Endometrial microvascular endothelial cells (primary cell): Measurements from ENCODE around the gene GGPS1. TPM values are rescaled to one million over a fixed set of nuclear protein-coding genes. Genes with fewer than 3 reads are reported as not detected.
"Not testable (repeated sequence)": the region's sequence is repeated elsewhere in the genome, so short reads cannot be mapped to it uniquely, and the experiment has no call there.

Experiments
- in situ Hi-C: cut with HindIII; loops from 2 replicates; pipeline ENCODE4 v1.10.0; 2017; ENCODE audit warnings: low sequenced_read_pairs, low pct_unique_long_range_greater_than_20kb; ENCODE audit errors: inconsistent ontology term
- total RNA-seq: library from RNA; depleted of rRNA; stranded (reverse); fragments of >200 nt; gene quantifications from one replicate; pipeline ENCODE4 v1.2.3, GENCODE V29; 2015; ENCODE audit errors: inconsistent ontology term

The GGPS1 gene
- 20.8 TPM for total RNA-seq

GRCh38 chr1:235328271-235329138 lies at the start of gene GGPS1:
Gene GGPS1, plus strand, starts transcription at chr1:235328570. Its CDS starts 6,695 bp downstream, at chr1:235335265.
- in situ Hi-C loops = no loop called here

- in situ Hi-C loops = no loop called here
Observed at GRCh38 chr1:235278915-235279292, 49.5 kb upstream of the GGPS1 start.

GRCh38 chr1:235279694-235280093 lies 48.7 kb upstream of the GGPS1 start:
- in situ Hi-C loops = no loop called here

- in situ Hi-C loops = no loop called here
Observed at GRCh38 chr1:235280467-235280866, 47.9 kb upstream of the GGPS1 start.

- in situ Hi-C loops = not testable (repeated sequence)
Observed at GRCh38 chr1:235283636-235284035, 44.7 kb upstream of the GGPS1 start.

GRCh38 chr1:235284231-235284769 lies 44.1 kb upstream of the GGPS1 start:
- in situ Hi-C loops = no loop called here

GRCh38 chr1:235286667-235287066 lies 41.7 kb upstream of the GGPS1 start:
- in situ Hi-C loops = no loop called here

- in situ Hi-C loops = no loop called here
Observed at GRCh38 chr1:235287208-235287882, 41.0 kb upstream of the GGPS1 start.

GRCh38 chr1:235289859-235290739 lies 38.3 kb upstream of the GGPS1 start:
- in situ Hi-C loops = no loop called here

- in situ Hi-C loops = no loop called here
Observed at GRCh38 chr1:235290740-235291502, 37.4 kb upstream of the GGPS1 start.

- in situ Hi-C loops = no loop called here
Observed at GRCh38 chr1:235291599-235292091, 36.7 kb upstream of the GGPS1 start.

GRCh38 chr1:235292790-235293189 lies 35.6 kb upstream of the GGPS1 start:
- in situ Hi-C loops = no loop called here

GRCh38 chr1:235293322-235293942 lies 34.9 kb upstream of the GGPS1 start:
- in situ Hi-C loops = no loop called here

- in situ Hi-C loops = no loop called here
Observed at GRCh38 chr1:235295902-235296350, 32.4 kb upstream of the GGPS1 start.

GRCh38 chr1:235296729-235297128 lies 31.6 kb upstream of the GGPS1 start:
- in situ Hi-C loops = no loop called here

GRCh38 chr1:235297579-235297978 lies 30.8 kb upstream of the GGPS1 start:
- in situ Hi-C loops = no loop called here

GRCh38 chr1:235298758-235299157 lies 29.6 kb upstream of the GGPS1 start:
- in situ Hi-C loops = no loop called here
